Osteocyte (in vitro differentiated cells): Measurements from ENCODE around the gene SLC6A18. TPM values are rescaled to one million over a fixed set of nuclear protein-coding genes. Genes with fewer than 3 reads are reported as not detected.

Experiments used
- DNase-seq: peaks from one replicate; pipeline ENCODE4 v3.0.0; 2021; ENCODE audit warnings: mixed read lengths; ENCODE audit not compliant: unreplicated experiment; ENCODE audit errors: extremely low spot score
- H3K27ac Mint-ChIP-seq: one replicate; pipeline ENCODE4 v1.8.0; 2021; ENCODE audit warnings: mild to moderate bottlenecking, mixed read lengths; ENCODE audit not compliant: unreplicated experiment
- H3K27me3 Mint-ChIP-seq: one replicate; pipeline ENCODE4 v1.8.0; 2021; ENCODE audit warnings: mixed read lengths; ENCODE audit not compliant: unreplicated experiment
- H3K36me3 Mint-ChIP-seq: one replicate; pipeline ENCODE4 v1.8.0; 2021; ENCODE audit warnings: mixed read lengths; ENCODE audit not compliant: unreplicated experiment
- H3K4me1 Mint-ChIP-seq: one replicate; pipeline ENCODE4 v1.8.0; 2021; ENCODE audit warnings: mixed read lengths; ENCODE audit not compliant: unreplicated experiment
- H3K4me3 Mint-ChIP-seq: one replicate; pipeline ENCODE4 v1.8.0; 2021; ENCODE audit warnings: mild to moderate bottlenecking, moderate library complexity, mixed read lengths; ENCODE audit not compliant: unreplicated experiment
- H3K9me3 Mint-ChIP-seq: one replicate; pipeline ENCODE4 v1.8.0; 2021; ENCODE audit warnings: mixed read lengths; ENCODE audit not compliant: unreplicated experiment
- CTCF ChIP-seq: fragments of 200-600 bp; sonication (generic); IDR thresholded peaks from 2 replicates; pipeline ENCODE4 v1.5.0; 2021; ENCODE audit warnings: antibody characterized with exemption, mild to moderate bottlenecking, moderate library complexity
- total RNA-seq: library from RNA; stranded (reverse); gene quantifications from 2 replicates; pipeline ENCODE4 v1.2.1, GENCODE V29; 2021

The SLC6A18 gene
- total RNA-seq, 1 donor from 2014 or later: not detected

- Mint-ChIP-seq H3K27me3 (peaks cover 18% of the 10 kb centered on the region), H3K4me1 (no peaks in the 10 kb centered on the region), H3K4me3 (no peak overlapping the region), H3K36me3 (no peaks in the 10 kb centered on the region), H3K9me3 (no peaks in the 10 kb centered on the region), H3K27ac (no peak overlapping the region)
- no peak for TF ChIP-seq CTCF
- no peak for DNase-seq
Observed at GRCh38 chr5:1182360-1182632, 42.9 kb upstream of the SLC6A18 start.

GRCh38 chr5:1182633-1183423, 42.4 kb upstream of the SLC6A18 start:
- Mint-ChIP-seq H3K36me3 (no peaks in the 10 kb centered on the region), H3K27me3 (peaks cover 18% of the 10 kb centered on the region), H3K4me1 (no peaks in the 10 kb centered on the region), H3K4me3 (no peak overlapping the region), H3K9me3 (no peaks in the 10 kb centered on the region), H3K27ac (no peak overlapping the region)
- no peak for DNase-seq
- TF ChIP-seq CTCF: no peak

GRCh38 chr5:1183424-1184162, 41.6 kb upstream of the SLC6A18 start:
- peaks cover 21% of the 10 kb centered on the region for H3K27me3 Mint-ChIP-seq
- no peaks in the 10 kb centered on the region for H3K4me1 Mint-ChIP-seq
- no peaks in the 10 kb centered on the region for H3K36me3 Mint-ChIP-seq
- no peaks in the 10 kb centered on the region for H3K9me3 Mint-ChIP-seq
- no peak overlapping the region for H3K27ac Mint-ChIP-seq
- DNase-seq: no peak
- no peak overlapping the region for H3K4me3 Mint-ChIP-seq
- no peak for TF ChIP-seq CTCF

- Mint-ChIP-seq H3K9me3 (no peaks in the 10 kb centered on the region), H3K27ac (no peak overlapping the region), H3K27me3 (peaks cover 21% of the 10 kb centered on the region), H3K4me1 (no peaks in the 10 kb centered on the region), H3K36me3 (no peaks in the 10 kb centered on the region), H3K4me3 (no peak overlapping the region)
- no peak for DNase-seq
- TF ChIP-seq CTCF: no peak
Observed at GRCh38 chr5:1184163-1184470, 41.1 kb upstream of the SLC6A18 start.

- TF ChIP-seq CTCF: no peak
- Mint-ChIP-seq H3K36me3 (no peaks in the 10 kb centered on the region), H3K4me3 (no peak overlapping the region), H3K9me3 (no peaks in the 10 kb centered on the region), H3K4me1 (no peaks in the 10 kb centered on the region), H3K27ac (no peak overlapping the region), H3K27me3 (peaks cover 21% of the 10 kb centered on the region)
- no peak for DNase-seq
Observed at GRCh38 chr5:1184481-1184880, 40.7 kb upstream of the SLC6A18 start.
